Breast epithelium (tissue), 4 donors: ENCODE results near the gene TMEM131. TPM values are rescaled to one million over a fixed set of nuclear protein-coding genes. Genes with fewer than 3 reads are reported as not detected.

Experiments used
- DNase-seq, 2 donors: peaks; one replicate each; pipeline ENCODE4 v3.0.0-alpha.2; 2019; ENCODE audit warnings: low spot score in 2 of 2
- H3K27ac ChIP-seq, 2 donors: fragments of 200-600 bp; sonication (generic) in 1 of 2; one replicate each; pipeline ENCODE4 v1.5.1; 2016 to 2019; ENCODE audit warnings: mild to moderate bottlenecking in 1 of 2
- H3K27me3 ChIP-seq, 2 donors: fragments of 200-600 bp; sonication (generic) in 1 of 2; one replicate each; pipeline versions ENCODE4 v1.5.1 to v1.6.0; 2017 to 2019; ENCODE audit warnings: control low read depth in 1 of 2, mild to moderate bottlenecking in 1 of 2
- H3K36me3 ChIP-seq: fragments of 200-600 bp; one replicate; pipeline ENCODE4 v1.5.1; 2019
- H3K4me1 ChIP-seq, 2 donors: fragments of 200-600 bp; sonication (generic); one replicate each; pipeline ENCODE4 v1.5.1; 2016 to 2019; ENCODE audit warnings: control low read depth in 1 of 2
- H3K4me3 ChIP-seq, 3 donors: fragments of 200-600 bp; sonication (generic); 1 replicate in 2 of 3; 2 replicates in 1 of 3; pipeline ENCODE4 v1.5.1; 2016 to 2019; ENCODE audit warnings: mild to moderate bottlenecking in 3 of 3, moderate library complexity in 2 of 3
- H3K9me3 ChIP-seq, 2 donors: fragments of 200-600 bp; sonication (generic) in 1 of 2; one replicate each; pipeline ENCODE4 v1.5.1; 2016 to 2019; ENCODE audit warnings: control low read depth in 1 of 2
- CTCF ChIP-seq, 3 donors: fragments of 450-650 bp; IDR thresholded peaks; one replicate each; pipeline ENCODE4 v1.5.1; 2016 to 2017; ENCODE audit warnings: antibody characterized with exemption in 3 of 3, mild to moderate bottlenecking in 3 of 3, moderate library complexity in 3 of 3
- POLR2A ChIP-seq: fragments of 450-650 bp; IDR thresholded peaks from one replicate; pipeline ENCODE4 v1.6.1; 2016; ENCODE audit warnings: antibody characterized with exemption, mild to moderate bottlenecking, moderate library complexity
- POLR2AphosphoS5 ChIP-seq, 3 donors: sonication (generic); formaldehyde crosslinking; IDR thresholded peaks; one replicate each; pipeline ENCODE4 v1.6.1; 2017; ENCODE audit warnings: antibody characterized with exemption in 3 of 3
- intact Hi-C: fragments of 100-400 bp; cut with DNase I; formaldehyde crosslinking; loops from one replicate; pipeline ENCODE4 v1.15.1; 2023; ENCODE audit warnings: low total_unique reads
- total RNA-seq, 3 donors: library from RNA; depleted of rRNA; stranded (reverse); fragments of >200 nt; gene quantifications; one replicate each; pipeline ENCODE4 v1.1.0, GENCODE V29; 2016

TMEM131 gene
- total RNA-seq, 3 donors from 2014 or later = 30.6 to 47.4 (median 41.3) TPM

- Histone ChIP-seq H3K4me3 (no peak overlapping the region), H3K4me1 (no peaks in the 10 kb centered on the region), H3K27ac (no peak overlapping the region), H3K36me3 (no peaks in the 10 kb centered on the region), H3K9me3 (peaks cover 0 to 14% of the 10 kb centered on the region in 2 donors), H3K27me3 (no peaks in the 10 kb centered on the region)
- DNase-seq = no peak
- TF ChIP-seq POLR2AphosphoS5 (IDR thresholded peaks at IDR 0.05) (no peak), CTCF (IDR thresholded peaks at IDR 0.05) (no peak), POLR2A (no peak)
- intact Hi-C loops = no loop called here
Observed at GRCh38 chr2:97969081-97970067, 26.4 kb downstream of the TMEM131 start.

GRCh38 chr2:97967931-97968627 is 27.7 kb downstream of the TMEM131 start:
- Histone ChIP-seq H3K4me3 (no peak overlapping the region), H3K27ac (no peak overlapping the region), H3K36me3 (no peaks in the 10 kb centered on the region), H3K27me3 (no peaks in the 10 kb centered on the region), H3K4me1 (no peaks in the 10 kb centered on the region), H3K9me3 (peaks cover 0 to 2% of the 10 kb centered on the region in 2 donors)
- no peak for DNase-seq
- intact Hi-C loops = no loop called here
- no peak for TF ChIP-seq POLR2AphosphoS5 (IDR thresholded peaks at IDR 0.05)
- TF ChIP-seq POLR2A = no peak
- TF ChIP-seq CTCF (IDR thresholded peaks at IDR 0.05) = no peak

- intact Hi-C loops = no loop called here
- Histone ChIP-seq H3K27me3 (no peaks in the 10 kb centered on the region), H3K4me1 (no peaks in the 10 kb centered on the region), H3K27ac (no peak overlapping the region), H3K36me3 (no peaks in the 10 kb centered on the region), H3K4me3 (no peak overlapping the region), H3K9me3 (no peaks in the 10 kb centered on the region)
- no peak for DNase-seq
- TF ChIP-seq POLR2AphosphoS5 (IDR thresholded peaks at IDR 0.05) (no peak), POLR2A (no peak), CTCF (IDR thresholded peaks at IDR 0.05) (no peak)
Observed at GRCh38 chr2:97967216-97967592, 28.5 kb downstream of the TMEM131 start.

GRCh38 chr2:97966545-97967215 is 29.1 kb downstream of the TMEM131 start:
- Histone ChIP-seq H3K27ac (no peak overlapping the region), H3K36me3 (no peaks in the 10 kb centered on the region), H3K4me3 (no peak overlapping the region), H3K9me3 (no peaks in the 10 kb centered on the region), H3K27me3 (no peaks in the 10 kb centered on the region), H3K4me1 (no peaks in the 10 kb centered on the region)
- no peak for DNase-seq
- TF ChIP-seq POLR2A (no peak), POLR2AphosphoS5 (IDR thresholded peaks at IDR 0.05) (no peak)
- intact Hi-C loops = no loop called here

- intact Hi-C loops = no loop called here
- Histone ChIP-seq H3K4me1 (no peaks in the 10 kb centered on the region), H3K9me3 (no peaks in the 10 kb centered on the region), H3K36me3 (no peaks in the 10 kb centered on the region), H3K27me3 (no peaks in the 10 kb centered on the region), H3K4me3 (no peak overlapping the region), H3K27ac (no peak overlapping the region)
- no peak for TF ChIP-seq POLR2AphosphoS5 (IDR thresholded peaks at IDR 0.05)
- TF ChIP-seq POLR2A = no peak
- TF ChIP-seq CTCF (IDR thresholded peaks at IDR 0.05) = no peak
- DNase-seq = no peak
Observed at GRCh38 chr2:97965116-97965515, 30.6 kb downstream of the TMEM131 start.
